ENCODE data around the gene PRKN. TPM values are rescaled to one million over a fixed set of nuclear protein-coding genes. Genes with fewer than 3 reads are reported as not detected.
"Not testable (repeated sequence)": the region's sequence is repeated elsewhere in the genome, so short reads cannot be mapped to it uniquely, and the experiment has no call there.

Gene PRKN
- total RNA-seq, 4 donors from 2014 or later, result 5.5 to 17.9 (median 6.8) TPM

DNA sequence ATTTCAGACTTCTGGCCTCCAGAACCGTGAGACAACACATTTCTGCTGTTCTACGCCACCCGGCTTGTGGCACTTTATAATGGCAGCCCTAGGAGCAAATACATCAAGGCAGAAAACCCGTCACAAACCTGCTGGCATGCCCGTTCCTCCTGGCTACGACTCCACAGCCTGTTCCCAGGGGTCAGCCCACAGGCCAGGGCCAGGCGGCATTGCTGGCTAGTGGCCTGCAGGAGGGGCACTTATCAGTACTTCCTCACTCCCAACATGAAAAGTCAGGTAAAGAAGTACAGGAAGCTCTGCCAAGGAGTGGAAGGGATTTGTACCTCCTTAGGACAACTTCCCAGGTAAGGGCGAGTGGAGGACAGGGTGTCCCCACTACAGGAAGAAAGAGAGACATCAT, 1230.6 kb downstream of the PRKN start:
- Histone ChIP-seq H3K9me3 (peaks cover 0 to 12% (median 0%) of the 10 kb centered on the region in 4 donors), H3K36me3 (no peaks in the 10 kb centered on the region), H3K4me3 (no peak overlapping the region), H3K4me1 (no peaks in the 10 kb centered on the region), H3K27ac (no peak overlapping the region), H3K27me3 (no peaks in the 10 kb centered on the region)
- TF ChIP-seq, protein P1, sequence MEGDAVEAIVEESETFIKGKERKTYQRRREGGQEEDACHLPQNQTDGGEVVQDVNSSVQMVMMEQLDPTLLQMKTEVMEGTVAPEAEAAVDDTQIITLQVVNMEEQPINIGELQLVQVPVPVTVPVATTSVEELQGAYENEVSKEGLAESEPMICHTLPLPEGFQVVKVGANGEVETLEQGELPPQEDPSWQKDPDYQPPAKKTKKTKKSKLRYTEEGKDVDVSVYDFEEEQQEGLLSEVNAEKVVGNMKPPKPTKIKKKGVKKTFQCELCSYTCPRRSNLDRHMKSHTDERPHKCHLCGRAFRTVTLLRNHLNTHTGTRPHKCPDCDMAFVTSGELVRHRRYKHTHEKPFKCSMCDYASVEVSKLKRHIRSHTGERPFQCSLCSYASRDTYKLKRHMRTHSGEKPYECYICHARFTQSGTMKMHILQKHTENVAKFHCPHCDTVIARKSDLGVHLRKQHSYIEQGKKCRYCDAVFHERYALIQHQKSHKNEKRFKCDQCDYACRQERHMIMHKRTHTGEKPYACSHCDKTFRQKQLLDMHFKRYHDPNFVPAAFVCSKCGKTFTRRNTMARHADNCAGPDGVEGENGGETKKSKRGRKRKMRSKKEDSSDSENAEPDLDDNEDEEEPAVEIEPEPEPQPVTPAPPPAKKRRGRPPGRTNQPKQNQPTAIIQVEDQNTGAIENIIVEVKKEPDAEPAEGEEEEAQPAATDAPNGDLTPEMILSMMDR (IDR thresholded peaks at IDR 0.05), result no peak
- TF ChIP-seq EP300 (IDR thresholded peaks at IDR 0.05) (no peak), POLR2A (IDR thresholded peaks at IDR 0.05) (no peak)
- 85 to 93% methylated on average over 7 to 8 of the region's 8 CpGs for WGBS, 2 donors
- DNase-seq (ENCODE audit: low spot score in 2 of 2), result no peak

DNA sequence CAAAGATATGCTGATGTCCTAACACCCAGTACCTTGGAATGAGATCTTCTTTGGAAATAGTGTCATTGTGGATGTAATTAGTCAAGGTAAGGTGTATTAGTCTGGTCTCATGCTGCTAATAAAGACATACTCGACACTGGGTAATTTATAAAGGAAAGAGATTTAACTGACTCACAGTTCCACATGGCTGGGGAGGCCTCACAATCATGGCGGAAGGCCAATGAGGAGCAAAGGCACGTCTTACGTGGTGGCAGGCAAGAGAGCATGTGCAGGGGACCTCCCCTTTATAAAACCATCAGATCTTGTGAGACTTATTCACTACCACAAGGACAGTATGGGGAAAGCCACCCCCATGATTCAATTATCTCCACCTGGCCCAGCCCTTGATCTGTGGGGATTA, 1231.3 kb downstream of the PRKN start:
- H3K4me3 ChIP-seq; H3K36me3 ChIP-seq; H3K4me1 ChIP-seq; H3K27ac ChIP-seq; H3K27me3 ChIP-seq; DNase-seq (ENCODE audit: low spot score in 2 of 2): not testable (repeated sequence)
- H3K9me3 ChIP-seq, result peaks cover 0 to 12% (median 0%) of the 10 kb centered on the region in 4 donors
- WGBS, 2 donors, result 95% methylated on average over 4 of the region's 4 CpGs

DNA sequence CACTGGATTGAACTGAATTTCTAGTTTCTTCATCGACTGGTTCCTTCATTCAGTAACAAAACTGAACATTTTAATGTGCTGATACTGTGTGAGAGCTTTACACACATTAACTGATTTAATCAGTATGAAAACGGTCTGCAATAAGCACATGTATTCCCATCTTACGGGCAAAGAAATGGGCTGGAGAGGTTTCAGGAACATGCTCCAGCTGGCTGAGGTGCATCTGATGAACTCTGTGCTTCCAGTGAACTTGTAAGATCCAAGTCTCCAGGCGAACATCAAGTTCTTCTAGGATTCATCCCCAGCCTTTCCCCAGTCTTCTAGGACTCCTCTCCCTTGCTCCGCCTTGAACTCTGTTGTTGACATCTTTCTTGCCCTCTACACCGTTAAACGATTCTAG, 1233.0 kb downstream of the PRKN start:
- 74 to 81% methylated on average over 7 of the region's 7 CpGs for WGBS, 2 donors
- TF ChIP-seq POLR2A (IDR thresholded peaks at IDR 0.05) (no peak), EP300 (IDR thresholded peaks at IDR 0.05) (no peak)
- TF ChIP-seq, protein P1 (IDR thresholded peaks at IDR 0.05), result no peak
- Histone ChIP-seq H3K36me3 (no peaks in the 10 kb centered on the region), H3K27ac (no peak overlapping the region), H3K4me3 (no peak overlapping the region), H3K9me3 (peaks cover 0 to 12% (median 0%) of the 10 kb centered on the region in 4 donors), H3K27me3 (no peaks in the 10 kb centered on the region), H3K4me1 (no peaks in the 10 kb centered on the region)
- no peak for DNase-seq (ENCODE audit: low spot score in 2 of 2)

DNA sequence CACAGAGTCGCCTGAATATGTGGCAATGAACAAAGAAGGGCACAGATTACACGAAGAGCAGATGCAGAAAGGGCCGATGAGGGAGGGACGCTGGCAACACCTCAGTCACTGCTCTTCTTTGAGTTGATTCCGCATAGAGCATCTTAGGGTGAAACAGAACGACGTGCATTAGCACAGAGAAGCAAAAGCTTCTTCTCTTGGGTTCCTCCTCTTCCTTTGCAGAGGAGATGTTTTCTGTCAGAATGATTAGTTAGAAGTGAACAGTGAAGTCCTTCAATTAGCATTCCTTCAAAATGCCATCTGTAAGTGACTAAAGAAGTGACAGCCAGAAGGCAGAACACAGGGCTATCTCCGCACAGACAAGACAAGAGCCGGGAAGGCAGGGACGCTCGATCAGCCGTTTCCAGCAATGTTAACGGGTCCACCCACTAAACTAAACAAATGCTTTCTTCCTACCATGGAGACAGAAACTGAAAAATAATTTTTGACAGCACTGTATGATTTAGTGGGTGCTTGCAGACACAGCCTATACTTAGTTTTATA, 1233.9 kb downstream of the PRKN start:
- TF ChIP-seq, protein P1 (IDR thresholded peaks at IDR 0.05), result no peak
- no peak for TF ChIP-seq EP300 (IDR thresholded peaks at IDR 0.05)
- no peak for TF ChIP-seq POLR2A (IDR thresholded peaks at IDR 0.05)

DNA sequence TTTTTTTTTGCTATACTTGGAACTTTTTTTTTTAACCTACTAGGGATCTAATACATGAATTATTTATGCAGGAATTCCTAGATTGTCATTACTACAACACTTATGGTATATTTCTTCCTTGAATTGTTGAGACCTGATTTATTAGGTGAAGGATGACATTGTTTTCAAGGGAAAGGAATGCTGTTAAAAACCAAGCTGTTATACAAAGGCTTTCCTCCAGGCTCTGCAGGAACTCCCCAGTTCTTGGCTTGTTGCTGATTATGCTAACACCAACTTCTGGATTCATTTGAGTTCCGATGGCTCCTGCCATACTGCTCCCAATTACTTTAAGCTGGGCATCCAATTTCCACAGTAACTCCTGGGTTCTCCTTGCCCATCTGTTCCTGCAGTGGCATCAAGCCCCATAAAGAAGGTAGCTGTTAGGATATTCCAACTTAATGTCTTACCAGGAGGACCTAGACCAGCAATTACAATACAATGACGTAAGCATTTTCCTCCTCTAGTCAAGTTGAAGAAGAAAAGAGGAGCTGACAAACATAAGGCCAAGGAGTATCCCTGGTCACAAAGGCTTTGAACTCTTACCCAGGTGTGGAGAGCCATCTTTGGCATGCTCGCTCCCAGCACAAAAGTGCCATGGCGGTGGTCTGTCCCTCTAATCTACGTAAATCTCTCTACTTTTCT, 1237.8 kb downstream of the PRKN start:
- no peak overlapping the region for H3K27ac ChIP-seq
- WGBS, 2 donors, result 92 to 95% methylated on average over 5 of the region's 5 CpGs
- no peaks in the 10 kb centered on the region for H3K36me3 ChIP-seq
- no peaks in the 10 kb centered on the region for H3K27me3 ChIP-seq
- H3K4me3 ChIP-seq, result no peak overlapping the region
- no peaks in the 10 kb centered on the region for H3K9me3 ChIP-seq
- no peak for TF ChIP-seq EP300 (IDR thresholded peaks at IDR 0.05)
- TF ChIP-seq, protein P1 (IDR thresholded peaks at IDR 0.05), result no peak
- no peak for TF ChIP-seq POLR2A (IDR thresholded peaks at IDR 0.05)
- no peak for DNase-seq (ENCODE audit: low spot score in 2 of 2)
- no peaks in the 10 kb centered on the region for H3K4me1 ChIP-seq

More for the DNA sequence above, 1233.9 kb downstream of the PRKN start:
- DNase-seq (ENCODE audit: low spot score in 2 of 2), result no peak
- 70 to 76% methylated on average over 13 of the region's 13 CpGs for WGBS, 2 donors
- Histone ChIP-seq H3K4me1 (no peaks in the 10 kb centered on the region), H3K27me3 (no peaks in the 10 kb centered on the region), H3K27ac (no peak overlapping the region), H3K9me3 (peaks cover 0 to 9% (median 0%) of the 10 kb centered on the region in 4 donors), H3K4me3 (no peak overlapping the region), H3K36me3 (no peaks in the 10 kb centered on the region)

All from tibial nerve (tissue), 4 donors.